Peyer's patch (tissue), 4 donors: ENCODE measurements around the gene TDP1.

ENCODE experiments used
- POLR2A ChIP-seq, 2 donors: fragments of 450-650 bp; IDR thresholded peaks; one replicate each; pipeline ENCODE4 v1.5.1; 2017; ENCODE audit warnings: antibody characterized with exemption in 2 of 2, mild to moderate bottlenecking in 2 of 2, moderate library complexity in 2 of 2
- TF ChIP-seq, protein P1 (sequence below), 6 experiments: fragments of 450-650 bp in 4 of 6; fragments of 200-600 bp in 2 of 6; sonication (generic) in 1 of 6; IDR thresholded peaks; one replicate each; pipeline ENCODE4 v1.5.1; 2017 to 2019; ENCODE audit warnings: antibody characterized with exemption in 6 of 6, mild to moderate bottlenecking in 3 of 6, moderate library complexity in 1 of 6

DNA sequence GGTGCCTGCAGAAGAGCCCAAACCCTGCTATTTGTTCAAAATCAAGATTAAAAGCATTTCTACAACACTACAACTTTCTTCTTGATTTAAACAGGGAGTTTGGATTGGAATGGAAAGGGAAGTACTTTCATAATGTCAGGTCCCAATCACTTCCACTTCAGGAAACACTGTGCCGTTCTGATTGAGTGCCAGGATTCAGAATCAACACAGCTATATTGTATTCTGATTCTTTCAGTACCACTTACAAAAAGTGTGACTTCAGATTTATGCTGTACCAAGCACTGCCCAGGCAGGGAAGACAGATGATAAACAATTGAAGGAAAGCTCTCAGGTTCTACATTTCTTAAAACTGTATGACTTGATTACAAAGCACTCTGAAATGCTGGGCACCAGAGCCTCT lies 3.2 kb downstream of the TDP1 start:
- TF ChIP-seq, protein P1, sequence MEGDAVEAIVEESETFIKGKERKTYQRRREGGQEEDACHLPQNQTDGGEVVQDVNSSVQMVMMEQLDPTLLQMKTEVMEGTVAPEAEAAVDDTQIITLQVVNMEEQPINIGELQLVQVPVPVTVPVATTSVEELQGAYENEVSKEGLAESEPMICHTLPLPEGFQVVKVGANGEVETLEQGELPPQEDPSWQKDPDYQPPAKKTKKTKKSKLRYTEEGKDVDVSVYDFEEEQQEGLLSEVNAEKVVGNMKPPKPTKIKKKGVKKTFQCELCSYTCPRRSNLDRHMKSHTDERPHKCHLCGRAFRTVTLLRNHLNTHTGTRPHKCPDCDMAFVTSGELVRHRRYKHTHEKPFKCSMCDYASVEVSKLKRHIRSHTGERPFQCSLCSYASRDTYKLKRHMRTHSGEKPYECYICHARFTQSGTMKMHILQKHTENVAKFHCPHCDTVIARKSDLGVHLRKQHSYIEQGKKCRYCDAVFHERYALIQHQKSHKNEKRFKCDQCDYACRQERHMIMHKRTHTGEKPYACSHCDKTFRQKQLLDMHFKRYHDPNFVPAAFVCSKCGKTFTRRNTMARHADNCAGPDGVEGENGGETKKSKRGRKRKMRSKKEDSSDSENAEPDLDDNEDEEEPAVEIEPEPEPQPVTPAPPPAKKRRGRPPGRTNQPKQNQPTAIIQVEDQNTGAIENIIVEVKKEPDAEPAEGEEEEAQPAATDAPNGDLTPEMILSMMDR (IDR thresholded peaks at IDR 0.05): no peak
- no peak for TF ChIP-seq POLR2A (IDR thresholded peaks at IDR 0.05)
